Vagina (tissue), 2 donors: Measurements from ENCODE around the gene CAPNS1.

Experiments used
- CTCF ChIP-seq, 3 experiments: fragments of 450-650 bp in 2 of 3; fragments of 200-600 bp in 1 of 3; sonication (generic) in 1 of 3; IDR thresholded peaks; one replicate each; pipeline ENCODE4 v1.5.1; 2017 to 2019; ENCODE audit warnings: antibody characterized with exemption in 3 of 3, mild to moderate bottlenecking in 2 of 3, moderate library complexity in 2 of 3
- POLR2A ChIP-seq, 2 donors: fragments of 450-650 bp; IDR thresholded peaks; one replicate each; pipeline ENCODE4 v1.6.1; 2017; ENCODE audit warnings: antibody characterized with exemption in 2 of 2, mild to moderate bottlenecking in 2 of 2, moderate library complexity in 2 of 2
- POLR2AphosphoS5 ChIP-seq, 2 donors: sonication (generic); formaldehyde crosslinking; IDR thresholded peaks; one replicate each; pipeline ENCODE4 v1.9.0; 2017; ENCODE audit warnings: antibody characterized with exemption in 2 of 2, mild to moderate bottlenecking in 2 of 2, low read depth in 1 of 2; ENCODE audit not compliant: insufficient read depth in 1 of 2

GRCh38 chr19:36093687-36094086, 46.2 kb upstream of the CAPNS1 start:
- TF ChIP-seq POLR2A (IDR thresholded peaks at IDR 0.05) = no peak
- no peak for TF ChIP-seq CTCF (IDR thresholded peaks at IDR 0.05)
- TF ChIP-seq POLR2AphosphoS5 (IDR thresholded peaks at IDR 0.05; ENCODE audit: insufficient read depth in 1 of 2, low read depth in 1 of 2) = no peak
